GM18861 (cell line): ENCODE measurements around the gene ATP5PB.

Experiments
- ATAC-seq: cut with Tn5 transposase; IDR thresholded peaks from one replicate; pipeline ENCODE4 v1.9.1; 2021; ENCODE audit not compliant: unreplicated experiment

Gene ATP5PB

GRCh38 chr1:111446967-111447892, 2.0 kb upstream of the ATP5PB start:
- no peak for ATAC-seq

DNA sequence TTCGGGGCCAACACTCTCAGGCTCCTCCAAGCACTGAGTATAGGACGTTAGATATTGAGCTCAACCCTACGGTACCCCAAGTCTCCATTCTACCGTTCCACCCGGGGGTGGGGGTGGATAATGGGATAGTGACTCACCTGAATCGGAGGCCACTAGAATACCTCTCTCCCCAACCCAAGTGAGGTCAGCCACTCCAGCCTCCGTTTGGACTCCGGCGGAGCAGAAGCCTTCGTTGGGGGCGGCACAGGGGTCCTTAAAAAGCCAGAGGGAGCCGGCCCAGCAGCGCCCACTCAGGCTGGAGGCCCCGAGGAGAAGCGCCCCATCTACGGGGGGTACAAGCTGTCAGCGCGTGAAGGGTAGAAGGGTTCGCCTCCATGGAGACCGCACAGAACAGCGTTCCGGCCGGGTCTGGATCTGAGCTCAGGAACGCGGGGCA, 764 bp upstream of the ATP5PB start:
- no peak for ATAC-seq

- no peak for ATAC-seq
Measured at GRCh38 chr1:111449703-111450017, 396 bp downstream of the ATP5PB start.

- ATAC-seq: no peak
Measured at GRCh38 chr1:111450185-111450584, 921 bp downstream of the ATP5PB start.

GRCh38 chr1:111452581-111452980, 3.3 kb downstream of the ATP5PB start:
- no peak for ATAC-seq

- no peak for ATAC-seq
Measured at GRCh38 chr1:111453706-111454105, 4.4 kb downstream of the ATP5PB start.

DNA sequence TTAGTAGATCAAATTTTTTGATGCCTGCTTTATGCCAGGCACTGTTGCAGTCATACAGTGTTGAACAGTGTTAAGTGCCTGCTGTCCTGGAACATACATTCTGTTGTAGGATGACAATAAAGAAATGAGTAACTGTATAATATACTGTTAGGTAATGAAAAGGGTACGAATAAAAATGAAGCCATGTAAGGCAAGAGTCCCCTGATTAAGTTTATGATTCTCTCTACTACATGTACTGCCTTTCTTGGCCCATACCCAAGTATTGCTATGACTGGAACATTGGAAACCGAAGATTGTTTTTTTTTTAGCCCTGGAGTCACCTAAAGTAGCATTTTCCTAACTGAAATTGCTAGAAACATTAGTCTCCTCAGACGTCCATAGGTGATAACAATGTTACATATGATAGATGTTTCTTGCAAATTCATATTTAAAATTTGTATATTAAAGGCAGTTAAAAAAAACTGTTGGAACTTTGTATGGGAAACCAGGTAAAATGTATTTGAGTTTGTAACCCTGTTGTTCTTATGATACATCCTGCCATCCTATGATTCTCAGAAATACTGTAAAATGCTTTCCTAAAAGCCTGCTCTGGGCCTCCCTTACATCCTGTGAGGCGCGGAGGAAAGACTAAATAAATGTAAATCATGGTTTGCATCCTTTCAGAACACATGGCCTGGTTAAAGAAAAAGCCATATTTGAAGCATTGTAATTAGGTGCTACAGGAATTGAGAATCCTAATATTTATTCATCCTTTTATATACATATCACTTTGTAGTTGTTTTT, 5.8 kb downstream of the ATP5PB start:
- no peak for ATAC-seq

DNA sequence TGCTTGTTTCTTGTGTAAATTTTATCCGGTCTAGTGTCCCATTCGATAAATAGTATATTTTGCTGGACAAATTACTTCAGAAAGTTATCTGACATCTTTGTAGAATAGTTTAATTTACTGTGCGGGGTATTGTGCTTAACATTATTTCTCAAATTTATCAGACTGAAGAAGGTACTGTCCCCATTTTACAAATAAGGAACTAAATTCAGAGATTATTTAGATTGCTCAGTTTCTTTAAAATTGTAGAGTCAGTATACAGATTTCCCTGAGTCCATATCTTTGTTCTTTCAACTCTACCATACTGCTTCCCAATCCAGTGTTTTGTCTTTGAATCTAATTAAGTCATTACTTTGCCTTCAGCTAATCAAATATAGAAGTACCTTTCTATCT, 6.4 kb downstream of the ATP5PB start:
- ATAC-seq: no peak

DNA sequence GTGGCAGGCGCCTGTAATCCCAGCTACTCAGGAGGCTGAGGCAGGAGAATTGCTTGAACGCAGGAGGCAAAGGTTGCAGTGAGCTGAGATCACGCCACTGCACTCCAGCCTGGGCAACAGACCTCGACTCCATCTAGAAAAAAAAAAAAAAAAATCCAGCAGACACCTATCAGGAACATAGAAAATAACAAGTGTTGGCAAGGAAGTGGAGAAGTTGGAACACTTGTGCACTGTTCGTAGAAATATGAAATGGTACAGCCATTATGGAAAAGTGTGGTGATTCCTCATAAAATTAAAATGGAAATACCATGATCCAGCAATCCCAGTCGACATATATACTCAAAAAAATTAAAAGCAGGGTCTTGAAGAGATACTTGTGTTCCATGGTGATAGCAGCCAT, 12.5 kb downstream of the ATP5PB start:
- ATAC-seq: no peak

- no peak for ATAC-seq
Measured at GRCh38 chr1:111462370-111463028, 13.2 kb downstream of the ATP5PB start.

DNA sequence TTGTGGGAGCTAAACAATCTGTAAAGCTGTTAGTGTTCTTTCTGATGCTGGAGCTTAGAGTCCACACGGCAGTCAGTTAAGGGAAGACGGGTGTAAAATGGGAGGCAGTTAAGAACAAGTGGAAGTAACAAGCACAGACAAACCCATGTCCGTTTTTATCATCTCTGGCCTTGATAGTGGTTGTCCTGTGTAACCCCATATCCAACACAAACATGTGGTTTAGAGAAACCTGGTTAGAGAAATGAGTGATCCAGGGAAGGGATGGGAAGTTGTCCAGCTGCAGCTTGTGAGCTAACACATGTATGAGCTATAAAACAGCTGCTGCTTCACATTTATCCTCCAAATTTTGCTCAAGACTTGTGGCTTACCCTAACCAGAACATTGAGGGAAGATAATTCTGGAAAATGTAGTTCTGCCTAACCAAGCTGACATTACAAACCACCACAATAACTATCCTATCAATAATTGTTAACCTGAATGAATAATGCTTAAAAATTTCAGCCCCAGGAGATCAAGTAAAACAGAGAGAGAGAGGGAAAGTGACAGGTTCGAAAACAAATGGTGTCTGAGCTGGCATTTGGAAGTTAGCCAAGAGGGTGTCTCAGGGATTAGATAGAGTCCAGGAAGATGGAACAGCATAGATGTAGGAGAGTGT, 13.9 kb downstream of the ATP5PB start:
- ATAC-seq: no peak

DNA sequence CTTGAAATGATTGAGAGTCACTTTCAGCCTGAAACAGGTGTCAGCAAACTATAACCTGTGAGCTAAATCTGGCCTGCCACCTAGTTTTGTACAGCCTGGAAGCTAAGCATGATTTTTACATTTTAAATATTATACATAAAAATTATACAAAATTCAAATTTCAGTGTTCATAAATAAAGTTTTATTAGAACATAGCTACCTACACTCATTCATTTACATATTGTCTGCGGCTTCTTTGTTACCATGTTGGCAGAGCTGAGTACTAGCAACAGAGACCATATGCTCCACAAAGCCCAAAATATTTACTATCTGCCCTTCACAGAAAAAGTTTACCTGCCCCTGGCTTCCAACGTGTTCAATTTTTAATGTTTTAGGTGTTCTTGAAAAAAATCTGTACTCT, 16.5 kb downstream of the ATP5PB start:
- no peak for ATAC-seq

- ATAC-seq: no peak
Measured at GRCh38 chr1:111466480-111466879, 17.2 kb downstream of the ATP5PB start.

DNA sequence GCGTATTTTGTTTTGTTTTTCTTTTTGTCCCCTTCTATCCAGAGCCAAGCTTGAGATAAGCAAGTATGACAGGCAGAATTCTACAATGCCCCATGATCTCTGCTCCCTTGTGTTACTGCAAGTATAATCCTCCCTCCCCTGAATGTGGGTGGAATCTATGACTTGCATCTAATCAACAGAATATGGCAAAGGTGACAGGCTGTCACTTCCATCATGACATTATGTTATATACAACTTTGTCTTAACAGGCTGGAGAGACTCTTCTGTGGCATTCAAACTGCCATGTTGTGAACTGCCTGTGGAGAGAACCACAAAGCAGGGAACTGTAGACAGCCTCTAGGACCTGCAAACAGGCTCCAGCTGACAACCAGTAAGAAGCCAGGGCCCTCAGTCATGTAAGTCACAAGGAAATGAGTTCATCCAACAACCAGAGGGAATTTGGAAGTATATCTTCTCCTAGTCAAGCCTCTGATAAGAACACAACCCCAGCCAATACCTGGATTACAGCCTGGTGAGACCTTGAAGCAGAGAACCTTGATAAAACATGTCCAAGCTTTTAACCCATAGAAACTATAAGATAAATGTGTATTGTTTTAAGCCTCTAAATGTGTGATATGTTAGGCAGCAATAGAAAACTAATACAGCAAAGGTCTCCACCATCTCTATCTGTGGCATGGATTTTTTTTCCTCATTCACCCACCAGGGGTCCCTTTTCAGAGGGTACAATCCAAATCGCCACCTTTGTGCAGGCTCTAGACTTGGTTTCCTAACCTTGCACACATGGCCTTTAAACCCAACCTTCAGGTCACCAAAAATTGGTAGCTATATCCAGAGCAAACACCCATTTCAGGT, 18.8 kb downstream of the ATP5PB start:
- ATAC-seq: no peak

GRCh38 chr1:111468717-111469100, 19.4 kb downstream of the ATP5PB start:
- no peak for ATAC-seq

GRCh38 chr1:111469539-111469938, 20.3 kb downstream of the ATP5PB start:
- ATAC-seq: no peak

DNA sequence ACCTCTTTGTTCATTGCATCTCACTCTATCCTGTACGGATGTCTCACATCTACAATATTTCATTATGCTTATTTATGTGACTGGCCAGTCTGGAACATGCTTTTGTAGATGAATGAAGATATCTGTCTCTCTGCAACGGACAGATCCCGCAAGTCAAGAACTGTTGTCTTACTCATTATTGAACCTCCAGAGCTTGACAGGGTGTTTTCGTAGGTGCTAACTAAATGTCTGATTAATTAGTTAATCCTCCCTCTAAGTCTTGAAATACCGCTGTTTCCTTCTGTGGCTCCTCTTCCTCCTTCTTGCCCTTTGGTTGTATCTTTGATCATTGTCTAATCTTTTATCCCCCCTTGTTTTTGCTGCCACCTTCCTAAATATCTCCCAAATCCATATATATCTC, 21.3 kb downstream of the ATP5PB start:
- ATAC-seq: no peak

DNA sequence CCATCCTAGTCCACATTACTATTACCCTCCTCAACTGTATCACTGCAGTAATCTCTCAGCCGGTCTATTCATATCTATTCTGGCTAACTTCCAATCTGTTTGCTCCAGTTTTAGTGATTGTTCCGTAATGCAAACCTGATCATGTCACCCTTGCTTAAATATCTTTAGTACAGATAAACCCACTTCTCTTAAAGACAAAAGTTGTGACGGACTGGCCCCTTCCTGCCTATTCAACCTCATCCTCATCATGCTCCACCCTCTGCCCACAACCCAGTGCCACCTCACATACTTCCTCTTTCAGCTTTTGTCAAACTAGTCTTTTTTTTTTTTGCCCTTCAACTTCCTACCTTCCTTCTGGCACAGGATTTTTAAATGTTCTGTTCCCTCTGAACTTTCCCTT, 21.7 kb downstream of the ATP5PB start:
- peak; percentile 46 for ATAC-seq

- ATAC-seq: no peak
Measured at GRCh38 chr1:111471538-111471937, 22.3 kb downstream of the ATP5PB start.

- no peak for ATAC-seq
Measured at GRCh38 chr1:111474106-111474505, 24.8 kb downstream of the ATP5PB start.
